ENCODE data around the gene OR52H1. TPM values are rescaled to one million over a fixed set of nuclear protein-coding genes. Genes with fewer than 3 reads are reported as not detected.

The OR52H1 gene
- polyA plus RNA-seq (2011; rRNA removed), result 0.10 TPM in 1 of 2 replicates, not detected in the other
- polyA minus RNA-seq (2011; rRNA and poly(A)+ RNA removed), result 0.69 and 1.3 TPM in 2 replicates

DNA sequence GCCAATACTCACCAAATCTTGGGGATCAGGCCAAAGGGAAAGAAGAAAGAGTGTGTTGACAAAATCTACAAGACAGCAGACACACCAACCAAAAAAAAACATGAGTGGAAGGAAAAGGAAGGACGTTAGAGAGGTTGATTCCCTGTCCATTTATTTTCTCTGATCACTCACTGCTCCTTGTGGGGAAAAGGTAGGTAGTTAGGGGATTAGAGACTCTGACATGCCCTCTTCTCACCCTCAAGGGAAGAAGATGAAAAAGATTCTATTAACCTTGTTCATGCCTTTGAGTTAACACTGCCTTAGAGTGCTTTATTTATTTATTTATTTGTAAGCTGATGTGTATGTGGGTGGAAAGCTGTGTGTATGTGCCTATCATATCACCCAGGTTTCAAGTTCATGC lies at the start of gene OR52H1:
OR52H1 (minus strand) TSS at position 101 of the 400 bp plus-strand sequence. CDS start 3,035 bp downstream, outside the sequence.
- no peaks in the 10 kb centered on the region for H3K9me3 ChIP-seq (ENCODE audit: control insufficient read depth, insufficient read depth, low read length)
- H3K4me3 ChIP-seq (ENCODE audit: low read depth, low read length), result no peak within 1 kb of the TSS
- POLR2A ChIA-PET, result no interaction called here
- no peak for DNase-seq (ENCODE audit: low read depth, low spot score)
- TF ChIP-seq, protein P1, sequence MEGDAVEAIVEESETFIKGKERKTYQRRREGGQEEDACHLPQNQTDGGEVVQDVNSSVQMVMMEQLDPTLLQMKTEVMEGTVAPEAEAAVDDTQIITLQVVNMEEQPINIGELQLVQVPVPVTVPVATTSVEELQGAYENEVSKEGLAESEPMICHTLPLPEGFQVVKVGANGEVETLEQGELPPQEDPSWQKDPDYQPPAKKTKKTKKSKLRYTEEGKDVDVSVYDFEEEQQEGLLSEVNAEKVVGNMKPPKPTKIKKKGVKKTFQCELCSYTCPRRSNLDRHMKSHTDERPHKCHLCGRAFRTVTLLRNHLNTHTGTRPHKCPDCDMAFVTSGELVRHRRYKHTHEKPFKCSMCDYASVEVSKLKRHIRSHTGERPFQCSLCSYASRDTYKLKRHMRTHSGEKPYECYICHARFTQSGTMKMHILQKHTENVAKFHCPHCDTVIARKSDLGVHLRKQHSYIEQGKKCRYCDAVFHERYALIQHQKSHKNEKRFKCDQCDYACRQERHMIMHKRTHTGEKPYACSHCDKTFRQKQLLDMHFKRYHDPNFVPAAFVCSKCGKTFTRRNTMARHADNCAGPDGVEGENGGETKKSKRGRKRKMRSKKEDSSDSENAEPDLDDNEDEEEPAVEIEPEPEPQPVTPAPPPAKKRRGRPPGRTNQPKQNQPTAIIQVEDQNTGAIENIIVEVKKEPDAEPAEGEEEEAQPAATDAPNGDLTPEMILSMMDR (IDR thresholded peaks at IDR 0.05; ENCODE audit: low read depth, low read length), result no peak
- no peaks in the 10 kb centered on the region for H3K27me3 ChIP-seq (ENCODE audit: control insufficient read depth, insufficient read depth, low read length)
- CTCF ChIA-PET, result no interaction called here
- H3K27ac ChIP-seq (ENCODE audit: low read depth, low read length), result no peak within 1 kb of the TSS

DNA sequence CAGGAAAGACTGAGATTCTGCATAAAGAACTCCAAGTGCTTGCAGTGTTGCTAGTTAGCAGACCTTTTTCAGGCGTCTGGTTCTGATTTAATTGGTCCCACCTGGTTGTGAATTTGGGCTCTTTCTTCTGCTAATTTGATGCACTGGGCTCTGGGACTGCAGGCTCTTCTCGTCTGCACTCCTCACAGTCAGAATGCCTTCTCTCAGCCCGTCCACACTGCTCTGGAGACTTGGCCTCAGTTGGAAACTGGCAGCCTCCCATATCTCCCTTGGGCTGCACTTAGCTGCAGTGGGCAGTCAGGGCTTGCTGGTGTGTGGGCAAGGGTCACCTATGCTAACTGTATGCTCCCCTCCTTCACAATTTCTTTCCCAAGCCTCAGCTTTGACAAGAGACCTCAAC lies 49.6 kb upstream of the OR52H1 start:
- Histone ChIP-seq H3K27me3 (ENCODE audit: control insufficient read depth, insufficient read depth, low read length) (no peaks in the 10 kb centered on the region), H3K27ac (ENCODE audit: low read depth, low read length) (no peak overlapping the region), H3K4me3 (ENCODE audit: low read depth, low read length) (no peak overlapping the region), H3K9me3 (ENCODE audit: control insufficient read depth, insufficient read depth, low read length) (no peaks in the 10 kb centered on the region)
- POLR2A ChIA-PET, result no interaction called here
- DNase-seq (ENCODE audit: low read depth, low spot score), result no peak
- TF ChIP-seq, protein P1 (IDR thresholded peaks at IDR 0.05; ENCODE audit: low read depth, low read length), result no peak
- CTCF ChIA-PET, result interaction anchor here (1.5 to 2.0 kb wide), 2 partner anchors 87 to 207 kb away, joined by 4 to 7 read pairs; partner anchors contain the start of gene TRIM5

DNA sequence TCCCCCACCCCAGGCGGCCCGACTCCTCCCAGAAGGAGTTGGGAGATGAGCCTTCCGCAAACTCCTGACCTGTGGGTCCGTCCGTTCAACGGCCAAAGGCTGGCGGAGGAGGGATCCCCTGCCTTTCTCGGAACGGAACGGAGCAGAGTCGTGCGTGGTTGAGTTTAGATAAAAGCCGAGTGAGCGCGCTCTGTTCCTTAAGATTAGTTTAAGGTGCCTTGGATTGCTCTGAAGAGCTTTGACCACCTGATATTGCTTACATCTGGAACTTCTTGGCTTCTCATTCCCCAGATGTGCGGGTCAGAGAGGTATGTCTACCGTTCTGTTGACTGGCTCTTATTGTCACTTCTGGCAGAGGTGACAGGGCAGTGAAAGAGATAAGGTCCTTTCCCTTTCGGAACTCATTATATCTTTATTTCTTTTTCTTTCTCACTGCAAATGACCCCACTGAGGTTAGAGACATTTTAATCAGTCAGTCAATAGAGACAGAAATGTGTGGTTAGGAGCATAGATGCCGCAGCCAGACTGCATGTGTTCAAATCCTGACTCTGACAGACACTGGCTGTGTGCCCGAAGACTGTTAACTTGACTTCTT lies 48.4 kb upstream of the OR52H1 start, which contains the start of gene TRIM6:
TRIM6 (plus strand) TSS at position 31 of the 595 bp plus-strand sequence; CDS start at position 292, 261 bp downstream.
- ChIA-PET POLR2A (interaction anchor here (1.0 kb wide), 1 partner anchor 25 kb away, joined by 3 read pairs; no protein-coding TSS in a partner anchor), CTCF (interaction anchor here (0.5 to 1.5 kb wide), 4 partner anchors 34 to 208 kb away, joined by 3 to 4 read pairs (median 4); partner anchors contain the start of gene TRIM22)
- Histone ChIP-seq H3K27ac (ENCODE audit: low read depth, low read length) (peak within 1 kb of the TSS; percentile 43), H3K27me3 (ENCODE audit: control insufficient read depth, insufficient read depth, low read length) (no peaks in the 10 kb centered on the region), H3K9me3 (ENCODE audit: control insufficient read depth, insufficient read depth, low read length) (no peaks in the 10 kb centered on the region), H3K4me3 (ENCODE audit: low read depth, low read length) (peak within 1 kb of the TSS; percentile 64)
- TF ChIP-seq, protein P1 (IDR thresholded peaks at IDR 0.05; ENCODE audit: low read depth, low read length), result no peak
- DNase-seq (ENCODE audit: low read depth, low spot score), result no peak

DNA sequence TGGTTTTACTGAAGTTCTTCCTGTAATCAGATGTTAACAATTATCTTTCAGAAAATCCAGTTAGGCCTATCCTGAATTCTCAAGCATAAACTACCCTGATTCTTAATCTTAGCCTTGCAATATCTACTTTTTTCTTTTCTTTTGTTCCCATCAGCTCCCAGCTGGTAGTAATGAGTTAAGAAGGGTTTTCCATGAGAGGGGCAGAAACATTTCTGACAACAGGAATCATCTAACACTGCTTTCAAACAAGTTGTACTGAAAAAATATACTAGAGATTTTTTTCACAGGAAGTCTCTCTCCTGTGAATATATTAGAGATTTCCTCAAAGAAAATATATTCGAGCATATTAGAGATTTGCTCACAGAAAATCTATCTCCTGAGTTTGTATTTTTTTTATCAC lies 44.8 kb upstream of the OR52H1 start:
- TF ChIP-seq, protein P1 (IDR thresholded peaks at IDR 0.05; ENCODE audit: low read depth, low read length), result no peak
- no peak for DNase-seq (ENCODE audit: low read depth, low spot score)

DNA sequence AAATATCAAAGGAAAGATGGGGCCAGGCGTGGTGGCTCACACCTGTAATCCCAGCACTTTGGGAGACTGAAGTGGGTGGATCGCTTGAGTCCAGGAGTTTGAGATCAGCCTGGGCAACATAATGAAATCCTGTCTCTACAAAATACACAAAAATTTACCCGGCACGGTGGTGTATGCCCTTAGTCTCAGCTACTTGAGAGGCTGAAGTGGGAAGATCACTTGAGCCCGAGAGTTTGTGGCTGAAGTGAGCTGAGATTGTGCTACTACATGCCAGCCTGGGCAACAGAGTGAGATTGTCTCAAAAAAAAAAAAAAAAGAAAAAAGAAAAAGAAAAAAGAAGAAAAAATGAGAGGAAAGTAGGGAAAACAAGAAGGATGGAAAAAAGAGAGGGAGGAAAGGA lies 44.3 kb upstream of the OR52H1 start:
- TF ChIP-seq, protein P1 (IDR thresholded peaks at IDR 0.05; ENCODE audit: low read depth, low read length), result no peak
- DNase-seq (ENCODE audit: low read depth, low spot score), result no peak
- ChIA-PET POLR2A (interaction anchor here (0.7 kb wide), 1 partner anchor 98 kb away, joined by 3 read pairs; no protein-coding TSS in a partner anchor), CTCF (interaction anchor here (0.7 to 1.0 kb wide), 2 partner anchors 27 to 92 kb away, joined by 3 to 6 read pairs; partner anchors contain the start of gene TRIM5)
- Histone ChIP-seq H3K27ac (ENCODE audit: low read depth, low read length) (no peak overlapping the region), H3K27me3 (ENCODE audit: control insufficient read depth, insufficient read depth, low read length) (no peaks in the 10 kb centered on the region), H3K4me3 (ENCODE audit: low read depth, low read length) (no peak overlapping the region), H3K9me3 (ENCODE audit: control insufficient read depth, insufficient read depth, low read length) (peaks cover 4% of the 10 kb centered on the region; the same call in 1 of the 2 replicates)

More for the DNA sequence above, 44.8 kb upstream of the OR52H1 start:
- ChIA-PET CTCF (no interaction called here), POLR2A (no interaction called here)
- Histone ChIP-seq H3K9me3 (ENCODE audit: control insufficient read depth, insufficient read depth, low read length) (peaks cover 4% of the 10 kb centered on the region; the same call in 1 of the 2 replicates), H3K27me3 (ENCODE audit: control insufficient read depth, insufficient read depth, low read length) (no peaks in the 10 kb centered on the region), H3K4me3 (ENCODE audit: low read depth, low read length) (no peak overlapping the region), H3K27ac (ENCODE audit: low read depth, low read length) (no peak overlapping the region)
